ENCODE data around the gene LPP. TPM values are rescaled to one million over a fixed set of nuclear protein-coding genes. Genes with fewer than 3 reads are reported as not detected.

Gene LPP
- total RNA-seq, 1 donor from 2014 or later: 96.7 TPM

DNA sequence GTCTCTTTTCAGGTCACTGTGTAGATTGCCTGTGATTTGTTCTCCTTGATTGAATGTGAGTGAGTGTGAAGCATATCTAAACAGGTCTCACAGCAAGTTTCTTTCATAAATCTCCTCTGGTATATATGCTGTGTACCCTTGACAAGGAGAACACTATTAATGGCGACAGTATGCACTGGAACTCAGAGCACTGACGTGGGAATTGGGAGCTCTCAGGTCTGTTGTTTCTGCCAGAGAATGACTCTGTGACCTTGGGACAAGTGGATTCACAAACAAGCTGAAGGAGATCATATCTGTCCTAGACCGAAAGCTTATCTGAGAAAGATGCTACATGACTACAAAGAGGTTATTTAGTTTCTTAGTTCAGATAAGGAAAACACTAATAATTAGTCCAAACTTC lies 691.6 kb downstream of the LPP start:
- Mint-ChIP-seq H3K36me3 (peaks cover 4% of the 10 kb centered on the region), H3K4me1 (ENCODE audit: unreplicated experiment) (peaks cover 9% of the 10 kb centered on the region), H3K27ac (no peak overlapping the region), H3K27me3 (no peaks in the 10 kb centered on the region), H3K4me3 (no peak overlapping the region), H3K9me3 (no peaks in the 10 kb centered on the region)
- DNase-seq (ENCODE audit: extremely low spot score, unreplicated experiment): no peak
- TF ChIP-seq, protein P1, sequence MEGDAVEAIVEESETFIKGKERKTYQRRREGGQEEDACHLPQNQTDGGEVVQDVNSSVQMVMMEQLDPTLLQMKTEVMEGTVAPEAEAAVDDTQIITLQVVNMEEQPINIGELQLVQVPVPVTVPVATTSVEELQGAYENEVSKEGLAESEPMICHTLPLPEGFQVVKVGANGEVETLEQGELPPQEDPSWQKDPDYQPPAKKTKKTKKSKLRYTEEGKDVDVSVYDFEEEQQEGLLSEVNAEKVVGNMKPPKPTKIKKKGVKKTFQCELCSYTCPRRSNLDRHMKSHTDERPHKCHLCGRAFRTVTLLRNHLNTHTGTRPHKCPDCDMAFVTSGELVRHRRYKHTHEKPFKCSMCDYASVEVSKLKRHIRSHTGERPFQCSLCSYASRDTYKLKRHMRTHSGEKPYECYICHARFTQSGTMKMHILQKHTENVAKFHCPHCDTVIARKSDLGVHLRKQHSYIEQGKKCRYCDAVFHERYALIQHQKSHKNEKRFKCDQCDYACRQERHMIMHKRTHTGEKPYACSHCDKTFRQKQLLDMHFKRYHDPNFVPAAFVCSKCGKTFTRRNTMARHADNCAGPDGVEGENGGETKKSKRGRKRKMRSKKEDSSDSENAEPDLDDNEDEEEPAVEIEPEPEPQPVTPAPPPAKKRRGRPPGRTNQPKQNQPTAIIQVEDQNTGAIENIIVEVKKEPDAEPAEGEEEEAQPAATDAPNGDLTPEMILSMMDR (conservative IDR thresholded peaks at IDR 0.05): no peak

DNA sequence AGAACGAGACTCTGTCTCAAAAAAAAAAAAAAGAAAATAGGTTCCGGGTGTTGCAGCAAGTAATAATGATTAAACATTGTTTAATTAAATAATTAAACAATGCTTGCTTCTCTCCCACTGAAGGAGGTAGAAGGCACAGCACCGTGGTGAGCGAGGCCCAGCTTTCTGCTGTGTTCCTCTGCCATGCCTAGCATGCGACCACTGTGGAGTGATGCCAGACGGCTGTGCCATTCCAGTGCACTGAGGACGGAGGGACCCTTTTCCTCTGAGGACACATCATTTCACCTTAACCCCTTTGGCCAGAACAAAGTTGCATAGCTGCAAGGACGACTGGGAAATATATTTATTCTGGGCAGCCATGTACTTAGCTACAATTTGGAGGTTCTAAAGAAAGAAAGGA lies 695.0 kb downstream of the LPP start:
- peaks cover 9% of the 10 kb centered on the region for H3K4me1 Mint-ChIP-seq (ENCODE audit: unreplicated experiment)
- no peak for DNase-seq (ENCODE audit: extremely low spot score, unreplicated experiment)

DNA sequence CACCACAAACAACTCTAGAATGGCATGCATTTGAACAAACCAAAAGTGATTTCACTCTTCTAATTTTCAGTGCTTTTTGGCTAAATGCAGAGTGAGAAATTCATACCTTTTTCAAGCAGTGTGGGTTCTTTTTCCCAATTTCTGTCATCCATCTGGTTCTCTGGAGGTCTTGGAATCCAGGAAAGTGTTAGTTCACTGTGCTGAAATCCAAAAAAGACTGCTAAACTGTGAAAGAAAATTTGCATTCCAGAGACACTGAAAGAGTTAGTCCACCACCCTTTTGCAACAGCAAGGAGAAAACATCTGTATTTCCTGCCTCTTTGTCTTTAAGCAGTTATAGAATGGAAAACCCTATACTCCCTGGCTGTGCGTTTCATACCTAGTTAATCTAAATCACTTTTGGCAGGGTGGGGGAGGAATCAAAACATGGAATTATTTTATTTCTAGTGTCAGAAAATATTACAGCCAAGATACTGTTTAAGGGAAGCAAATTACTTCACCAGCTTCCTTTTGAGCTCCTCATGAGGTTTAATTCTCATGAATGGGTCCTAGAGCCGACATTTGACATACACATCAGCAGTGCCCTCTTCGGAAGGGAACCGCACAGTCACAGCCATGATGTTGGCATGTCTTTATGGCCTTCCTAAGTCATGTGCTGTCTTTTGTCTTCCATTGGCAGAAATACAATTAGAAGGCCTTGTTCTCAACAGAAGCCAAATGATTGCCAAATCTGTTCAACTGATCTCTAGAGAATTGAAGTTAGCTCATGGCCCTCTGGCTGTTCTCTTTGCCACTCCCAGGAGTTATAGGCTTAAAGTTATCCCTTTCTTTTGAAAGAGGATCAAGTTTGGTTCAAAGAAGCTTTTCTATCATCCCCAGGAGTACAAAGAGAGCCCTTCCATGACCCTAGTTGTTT lies 700.2 kb downstream of the LPP start:
- H3K27ac Mint-ChIP-seq: no peak overlapping the region
- no peaks in the 10 kb centered on the region for H3K9me3 Mint-ChIP-seq

More for the DNA sequence above, 695.0 kb downstream of the LPP start:
- Mint-ChIP-seq H3K9me3 (no peaks in the 10 kb centered on the region), H3K27me3 (no peaks in the 10 kb centered on the region), H3K36me3 (no peaks in the 10 kb centered on the region), H3K4me3 (no peak overlapping the region), H3K27ac (no peak overlapping the region)
- TF ChIP-seq, protein P1 (conservative IDR thresholded peaks at IDR 0.05): no peak

DNA sequence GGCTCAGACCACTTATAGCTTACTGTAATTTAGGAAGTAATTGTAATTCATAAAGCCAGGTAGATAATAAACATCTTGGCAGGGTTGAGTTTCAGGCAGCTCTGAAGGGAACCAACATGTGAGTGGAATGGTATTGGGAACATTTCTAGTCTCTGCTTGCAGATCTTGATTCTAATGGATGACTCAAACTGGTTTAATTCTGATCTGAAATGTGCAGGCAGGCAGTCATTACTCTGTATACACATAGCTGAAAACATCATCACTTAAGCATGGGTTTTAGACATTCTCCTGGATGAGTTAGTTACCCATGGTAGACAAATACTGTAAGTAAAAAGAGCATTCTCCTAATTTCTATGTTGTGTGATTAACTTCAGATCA lies 700.8 kb downstream of the LPP start:
- peaks cover 9% of the 10 kb centered on the region for H3K4me1 Mint-ChIP-seq (ENCODE audit: unreplicated experiment)
- TF ChIP-seq, protein P1 (conservative IDR thresholded peaks at IDR 0.05): no peak
- no peak overlapping the region for H3K27ac Mint-ChIP-seq
- no peak overlapping the region for H3K4me3 Mint-ChIP-seq
- H3K9me3 Mint-ChIP-seq: no peaks in the 10 kb centered on the region
- no peaks in the 10 kb centered on the region for H3K27me3 Mint-ChIP-seq
- DNase-seq (ENCODE audit: extremely low spot score, unreplicated experiment): no peak
- no peaks in the 10 kb centered on the region for H3K36me3 Mint-ChIP-seq

More for the DNA sequence above, 700.2 kb downstream of the LPP start:
- Mint-ChIP-seq H3K4me3 (no peak overlapping the region), H3K27me3 (no peaks in the 10 kb centered on the region), H3K36me3 (no peaks in the 10 kb centered on the region), H3K4me1 (ENCODE audit: unreplicated experiment) (peaks cover 9% of the 10 kb centered on the region)
- TF ChIP-seq, protein P1 (conservative IDR thresholded peaks at IDR 0.05): no peak
- DNase-seq (ENCODE audit: extremely low spot score, unreplicated experiment): no peak

DNA sequence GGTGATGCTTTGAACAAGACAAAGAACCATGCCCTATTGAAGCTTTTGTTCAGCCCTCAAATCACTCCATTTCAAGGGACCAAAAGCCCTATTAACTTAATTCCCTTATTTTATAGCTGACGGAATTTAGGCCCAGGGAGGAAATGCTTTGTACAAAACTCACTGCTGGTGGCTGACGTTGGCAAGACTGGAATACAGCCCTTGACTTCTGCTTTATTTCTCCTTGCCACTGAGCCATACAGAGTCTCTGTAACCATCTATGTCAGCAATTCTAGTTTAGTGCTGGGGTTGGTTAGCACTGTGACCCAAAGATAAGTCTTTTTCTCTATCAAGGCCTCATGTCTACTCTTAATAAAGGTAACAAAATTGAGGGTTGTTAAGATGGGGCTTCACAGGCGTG lies 701.7 kb downstream of the LPP start:
- DNase-seq (ENCODE audit: extremely low spot score, unreplicated experiment): no peak
- H3K27me3 Mint-ChIP-seq: no peaks in the 10 kb centered on the region
- no peaks in the 10 kb centered on the region for H3K9me3 Mint-ChIP-seq
- H3K27ac Mint-ChIP-seq: no peak overlapping the region
- H3K36me3 Mint-ChIP-seq: no peaks in the 10 kb centered on the region
- H3K4me1 Mint-ChIP-seq (ENCODE audit: unreplicated experiment): peaks cover 9% of the 10 kb centered on the region
- TF ChIP-seq, protein P1 (conservative IDR thresholded peaks at IDR 0.05): no peak
- no peak overlapping the region for H3K4me3 Mint-ChIP-seq

Data from type B pancreatic cell (in vitro differentiated cells).